OCI-LY7 (cell line): ENCODE data around the gene IVD.

Experiments
- CTCF ChIP-seq: fragments of 200-600 bp; sonication (generic); conservative IDR thresholded peaks from 2 replicates; pipeline ENCODE4 v1.5.1; 2014; ENCODE audit warnings: mild to moderate bottlenecking, antibody characterized with exemption, low read length, moderate library complexity, mixed read lengths
- EZH2phosphoT487 ChIP-seq: fragments of 200-600 bp; sonication (generic); IDR thresholded peaks from 2 replicates; pipeline ENCODE4 v1.6.1; 2018; ENCODE audit warnings: low read depth, borderline replicate concordance, mild to moderate bottlenecking, mixed run types, antibody characterized with exemption, low read length, moderate library complexity, mixed read lengths

DNA sequence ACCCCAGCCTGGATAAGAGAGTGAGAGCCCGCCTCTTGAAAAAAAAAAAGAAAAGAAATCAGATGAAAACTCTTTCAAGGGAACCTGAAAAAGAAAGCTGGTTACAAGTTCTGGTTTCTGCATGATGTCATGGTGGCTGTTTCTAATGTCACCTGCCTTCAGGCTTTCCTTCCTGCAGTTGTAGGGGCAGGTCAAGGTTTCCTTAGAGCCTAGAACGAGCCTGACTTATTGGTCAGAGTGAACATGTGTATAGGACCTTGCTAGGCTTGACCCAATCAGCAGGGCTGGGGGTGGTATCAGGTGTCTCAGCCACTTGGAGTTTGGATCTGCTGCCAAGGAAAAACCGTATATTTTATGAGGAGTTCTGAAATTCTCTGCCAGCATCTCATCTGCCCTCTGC lies 3.8 kb downstream of the IVD start:
- TF ChIP-seq CTCF (no peak), EZH2phosphoT487 (no peak)
